A673 (cell line): ENCODE results near the gene OR6B1. TPM values are rescaled to one million over a fixed set of nuclear protein-coding genes. Genes with fewer than 3 reads are reported as not detected.
"Not testable (repeated sequence)": the region's sequence is repeated elsewhere in the genome, so short reads cannot be mapped to it uniquely, and the experiment has no call there.

ENCODE experiments used
- BruUV-seq: library from RNA; stranded (reverse); fragments of 400-500 nt; replicated peaks from 2 replicates; lab custom pipeline; 2021; lab: Mats Ljungman, UMichigan
- CTCF ChIA-PET: fragments of 300-600 bp; sonication (Branson Sonifier 250); formaldehyde crosslinking; loops from one replicate; lab custom pipeline; 2022; ENCODE audit warnings: antibody characterized with exemption; lab: Charles Lee
- POLR2A ChIA-PET: fragments of 300-600 bp; sonication (Branson Sonifier 250); formaldehyde crosslinking; loops from one replicate; lab custom pipeline; 2022; ENCODE audit warnings: antibody characterized with exemption; ENCODE audit not compliant: low non-redundant PET; lab: Charles Lee
- DNase-seq: peaks from one replicate; pipeline ENCODE4 v3.0.0-alpha.2; 2015; ENCODE audit warnings: low spot score
- H3K27ac ChIP-seq: fragments of 200-600 bp; sonication (generic); 2 replicates; pipeline ENCODE4 v1.5.1; 2016; ENCODE audit warnings: mixed run types, low read depth, mild to moderate bottlenecking, mixed read lengths, antibody characterized with exemption, low read length; ENCODE audit not compliant: poor library complexity, severe bottlenecking
- H3K27me3 ChIP-seq: fragments of 200-600 bp; sonication (generic); replicated peaks from 2 replicates; pipeline ENCODE4 v1.6.1; 2017; ENCODE audit warnings: mixed run types, low read depth, mild to moderate bottlenecking, mixed read lengths, antibody characterized with exemption, low read length; ENCODE audit not compliant: insufficient read depth, poor library complexity
- H3K36me3 ChIP-seq: fragments of 200-600 bp; sonication (generic); 2 replicates; pipeline ENCODE4 v1.6.1; 2016; ENCODE audit warnings: mixed run types, mild to moderate bottlenecking, mixed read lengths, antibody characterized with exemption, low read length; ENCODE audit not compliant: insufficient read depth, poor library complexity, severe bottlenecking
- H3K4me1 ChIP-seq: fragments of 200-600 bp; sonication (generic); 2 replicates; pipeline ENCODE4 v1.6.1; 2017; ENCODE audit warnings: mixed run types, mild to moderate bottlenecking, mixed read lengths, antibody characterized with exemption, low read length; ENCODE audit not compliant: insufficient read depth, poor library complexity, severe bottlenecking
- H3K4me3 ChIP-seq: fragments of 200-600 bp; sonication (generic); 2 replicates; pipeline ENCODE4 v1.5.1; 2016; ENCODE audit warnings: low read depth, mixed run types, mild to moderate bottlenecking, mixed read lengths, low read length; ENCODE audit not compliant: poor library complexity, severe bottlenecking
- H3K9me3 ChIP-seq: fragments of 200-600 bp; sonication (generic); 2 replicates; pipeline ENCODE4 v1.6.1; 2016; ENCODE audit warnings: mixed run types, low read depth, mild to moderate bottlenecking, mixed read lengths, antibody characterized with exemption, low read length; ENCODE audit not compliant: poor library complexity, severe bottlenecking
- CTCF ChIP-seq: fragments of 300-800, 200-600 bp; sonication (generic); conservative IDR thresholded peaks from 2 replicates; pipeline ENCODE4 v1.5.1; 2017; ENCODE audit warnings: low read depth, mild to moderate bottlenecking, antibody characterized with exemption, low read length, moderate library complexity, mixed read lengths
- EZH2 ChIP-seq: fragments of 200-600 bp; sonication (generic); IDR thresholded peaks from 2 replicates; pipeline ENCODE4 v1.6.1; 2017; ENCODE audit warnings: borderline replicate concordance, low read depth, mild to moderate bottlenecking, mixed read lengths, antibody characterized with exemption, low read length; ENCODE audit not compliant: poor library complexity, severe bottlenecking
- intact Hi-C: fragments of 100-400 bp; cut with micrococcal nuclease; formaldehyde crosslinking; loops from one replicate; pipeline ENCODE4 v1.10.0; 2022; ENCODE audit not compliant: unreplicated experiment
- total RNA-seq: library from RNA; stranded (reverse); gene quantifications from 2 replicates; pipeline ENCODE4 v1.2.3, GENCODE V29; 2021

The OR6B1 gene
- total RNA-seq, 1 experiment from 2014 or later: not detected

- CTCF ChIA-PET: no interaction called here
- Histone ChIP-seq H3K9me3 (peaks cover 4% of the 10 kb centered on the region), H3K4me1 (no peaks in the 10 kb centered on the region), H3K36me3 (no peaks in the 10 kb centered on the region), H3K27me3 (peaks cover 4% of the 10 kb centered on the region), H3K27ac (no peak overlapping the region), H3K4me3 (no peak overlapping the region)
- DNase-seq: no peak
- POLR2A ChIA-PET: no interaction called here
- TF ChIP-seq CTCF (no peak), EZH2 (no peak)
- no TSS peak for BruUV-seq
- intact Hi-C loops: no loop called here
Measured at GRCh38 chr7:144009361-144009760, 9.2 kb downstream of the OR6B1 start.

GRCh38 chr7:144010061-144010460 lies 9.9 kb downstream of the OR6B1 start:
- H3K27me3 ChIP-seq, CTCF ChIA-PET, H3K4me3 ChIP-seq, DNase-seq, H3K36me3 ChIP-seq, POLR2A ChIA-PET, H3K9me3 ChIP-seq, BruUV-seq, intact Hi-C loops, H3K4me1 ChIP-seq, H3K27ac ChIP-seq: not testable (repeated sequence)

- BruUV-seq, CTCF ChIA-PET, H3K9me3 ChIP-seq, H3K27me3 ChIP-seq, intact Hi-C loops, H3K4me1 ChIP-seq, POLR2A ChIA-PET, H3K4me3 ChIP-seq, H3K27ac ChIP-seq, H3K36me3 ChIP-seq, DNase-seq: not testable (repeated sequence)
Measured at GRCh38 chr7:144010821-144011220, 10.7 kb downstream of the OR6B1 start.

GRCh38 chr7:144011458-144012230 lies 11.5 kb downstream of the OR6B1 start:
- no peak for DNase-seq
- intact Hi-C loops: no loop called here
- H3K27me3 ChIP-seq: no peaks in the 10 kb centered on the region
- H3K36me3 ChIP-seq: no peaks in the 10 kb centered on the region
- no peak overlapping the region for H3K4me3 ChIP-seq
- H3K4me1 ChIP-seq: no peaks in the 10 kb centered on the region
- TF ChIP-seq EZH2: no peak
- no peak for TF ChIP-seq CTCF
- ChIA-PET CTCF (no interaction called here), POLR2A (no interaction called here)
- BruUV-seq: no TSS peak
- H3K27ac ChIP-seq: no peak overlapping the region
- H3K9me3 ChIP-seq: peaks cover 4% of the 10 kb centered on the region
